CD4-positive, CD25-positive, alpha-beta regulatory T cell (primary cell): ENCODE data around the gene TMEM161B. TPM values are rescaled to one million over a fixed set of nuclear protein-coding genes. Genes with fewer than 3 reads are reported as not detected.

Experiments
- ATAC-seq, 2 donors: fragments of 150-1000 bp; cut with Tn5 transposase; one replicate each; pipeline ENCODE4 v1.10.0; 2021; ENCODE audit warnings: low read depth in 2 of 2, moderate number of reproducible peaks in 2 of 2, moderate library complexity in 1 of 2
- DNase-seq, 3 donors: peaks; one replicate each; pipeline versions ENCODE4 v3.0.0 to v3.0.0-alpha.2; 2012 to 2022; ENCODE audit warnings: mixed read lengths in 1 of 3
- H3K27ac ChIP-seq: one replicate; pipeline ENCODE4 v1.7.0; 2013; ENCODE audit warnings: mild to moderate bottlenecking, low read length; ENCODE audit not compliant: insufficient read depth, poor library complexity, severe bottlenecking
- H3K27me3 ChIP-seq: one replicate; pipeline ENCODE4 v1.7.0; 2013; ENCODE audit warnings: low read length; ENCODE audit not compliant: control insufficient read depth, insufficient read depth
- H3K36me3 ChIP-seq: one replicate; pipeline ENCODE4 v1.7.0; 2013; ENCODE audit warnings: mild to moderate bottlenecking, low read length, moderate library complexity; ENCODE audit not compliant: control insufficient read depth, insufficient read depth
- H3K4me1 ChIP-seq: 2 replicates; pipeline ENCODE4 v1.7.0; 2013; ENCODE audit warnings: mild to moderate bottlenecking, low read length; ENCODE audit not compliant: insufficient read depth, control insufficient read depth, poor library complexity, severe bottlenecking
- H3K4me3 ChIP-seq: one replicate; pipeline ENCODE4 v1.7.0; 2013; ENCODE audit warnings: low read depth, mild to moderate bottlenecking, low read length, moderate library complexity
- H3K9me3 ChIP-seq, 2 experiments: 1 replicate in 1 of 2; 2 replicates in 1 of 2; pipeline ENCODE4 v1.7.0; 2013; ENCODE audit warnings: low read length in 2 of 2, mild to moderate bottlenecking in 1 of 2, moderate library complexity in 1 of 2; ENCODE audit not compliant: control insufficient read depth in 2 of 2
- H3K27ac Mint-ChIP-seq, 3 donors: one replicate each; pipeline ENCODE4 v1.8.0; 2020 to 2022; ENCODE audit warnings: mild to moderate bottlenecking in 3 of 3, mixed read lengths in 3 of 3, moderate library complexity in 2 of 3
- H3K27me3 Mint-ChIP-seq: one replicate; pipeline ENCODE4 v1.8.0; 2022; ENCODE audit warnings: mild to moderate bottlenecking, mixed read lengths
- H3K36me3 Mint-ChIP-seq: one replicate; pipeline ENCODE4 v1.8.0; 2020; ENCODE audit warnings: mixed read lengths
- H3K4me1 Mint-ChIP-seq, 4 donors: one replicate each; pipeline ENCODE4 v1.8.0; 2020 to 2022; ENCODE audit warnings: mixed read lengths in 4 of 4, mild to moderate bottlenecking in 1 of 4
- H3K4me3 Mint-ChIP-seq, 4 donors: one replicate each; pipeline ENCODE4 v1.8.0; 2020 to 2022; ENCODE audit warnings: mild to moderate bottlenecking in 4 of 4, mixed read lengths in 4 of 4, moderate library complexity in 3 of 4
- H3K9me3 Mint-ChIP-seq, 7 donors: one replicate each; pipeline ENCODE4 v1.8.0; 2020 to 2022; ENCODE audit warnings: mixed read lengths in 7 of 7, mild to moderate bottlenecking in 3 of 7, moderate library complexity in 2 of 7
- polyA plus RNA-seq, 4 donors: library from polyadenylated mRNA; unstranded; fragments of 300-500 nt; fragmentation: Illumina TruSeq; gene quantifications; one replicate each; pipeline ENCODE4 v1.2.3, GENCODE V29; 2021
- total RNA-seq: library from RNA; stranded (reverse); gene quantifications from one replicate; pipeline ENCODE4 v1.2.3, GENCODE V29; 2022

Gene TMEM161B
- total and polyA plus RNA-seq, 5 donors from 2014 or later: 7.4 to 30.1 (median 13.8) TPM

DNA sequence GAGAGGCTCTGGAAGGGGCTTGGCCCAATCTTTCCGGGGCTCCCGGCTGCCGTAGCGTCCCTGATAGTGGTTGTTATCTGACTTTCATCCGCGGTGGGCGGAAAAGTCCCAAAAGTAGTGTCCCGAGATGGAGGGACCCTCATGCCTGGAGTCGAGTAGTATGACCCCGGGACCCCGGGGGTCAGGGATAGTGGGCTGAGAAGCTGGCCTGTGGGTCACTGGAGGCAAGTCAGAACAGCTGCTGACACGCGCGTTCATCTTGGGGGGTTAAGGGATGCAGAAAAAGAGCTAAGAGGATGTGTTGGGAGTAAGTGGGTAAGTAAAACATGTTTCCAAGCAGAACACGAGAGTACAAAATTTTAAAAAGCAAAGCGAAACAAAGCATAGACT lies 123.4 kb downstream of the TMEM161B start:
- peak overlapping the region; percentile 27 to 48 (median 37) for H3K4me3 Mint-ChIP-seq
- Histone ChIP-seq H3K36me3 (no peaks in the 10 kb centered on the region), H3K27ac (no peak overlapping the region), H3K4me3 (no peak overlapping the region), H3K4me1 (peaks cover 37% of the 10 kb centered on the region), H3K9me3 (peaks cover 9 to 23% of the 10 kb centered on the region in 2 experiments), H3K27me3 (peaks cover 64% of the 10 kb centered on the region)
- DNase-seq (no peak), ATAC-seq (no peak)
- H3K4me1 Mint-ChIP-seq: peaks cover 0 to 20% (median 6%) of the 10 kb centered on the region in 4 donors
- H3K9me3 Mint-ChIP-seq: peaks cover 0 to 13% (median 4%) of the 10 kb centered on the region in 7 donors
- peaks cover 13% of the 10 kb centered on the region for H3K27me3 Mint-ChIP-seq
- peak overlapping the region in 1 of 3 donors; percentile 52 for H3K27ac Mint-ChIP-seq
- H3K36me3 Mint-ChIP-seq: no peaks in the 10 kb centered on the region
